IMR-90 (cell line): ENCODE results near the gene PRKCE. TPM values are rescaled to one million over a fixed set of nuclear protein-coding genes. Genes with fewer than 3 reads are reported as not detected.
A peak's percentile ranks its signal among the peaks of the same experiment; 100 is the strongest.

Experiments used
- ATAC-seq: fragments of 200-7000 bp; cut with Tn5 transposase; 2 replicates; pipeline ENCODE4 v1.9.1; 2020; ENCODE audit warnings: low read depth, mild to moderate bottlenecking, moderate library complexity
- BruUV-seq: library from RNA; stranded (reverse); fragments of 400-500 nt; replicated peaks from 2 replicates; lab custom pipeline; 2021; lab: Mats Ljungman, UMichigan
- CTCF ChIA-PET: fragments of 300-600 bp; formaldehyde crosslinking; extraction: SDS; loops from one replicate; lab custom pipeline; 2021; ENCODE audit warnings: antibody characterized with exemption; lab: Yijun Ruan, JAX
- POLR2A ChIA-PET: fragments of 300-600 bp; sonication (Branson Sonifier 250); formaldehyde crosslinking; loops from one replicate; lab custom pipeline; 2022; ENCODE audit warnings: antibody characterized with exemption; ENCODE audit not compliant: unreplicated experiment; lab: Charles Lee
- DNase-seq: peaks from one replicate; pipeline ENCODE4 v3.0.0; 2013
- H2AFZ ChIP-seq: replicated peaks from 2 replicates; pipeline ENCODE3; 2013; ENCODE audit warnings: low read length, mild to moderate bottlenecking; ENCODE audit not compliant: poor library complexity
- H2AK5ac ChIP-seq: 2 replicates; pipeline ENCODE4 v1.6.1; 2013; ENCODE audit warnings: low read depth, low read length, inconsistent platforms
- H2AK9ac ChIP-seq: replicated peaks from 2 replicates; pipeline ENCODE3; 2013; ENCODE audit warnings: mild to moderate bottlenecking, low read depth, low read length, moderate library complexity; ENCODE audit not compliant: poor library complexity
- H2BK120ac ChIP-seq: 2 replicates; pipeline ENCODE4 v1.6.1; 2013; ENCODE audit warnings: low read depth, low read length, inconsistent platforms
- H2BK15ac ChIP-seq: 3 replicates; pipeline ENCODE4 v1.6.1; 2013; ENCODE audit warnings: low read depth, low read length, inconsistent platforms
- H2BK20ac ChIP-seq: 2 replicates; pipeline ENCODE4 v1.6.1; 2013; ENCODE audit warnings: low read depth, mild to moderate bottlenecking, inconsistent platforms, low read length, moderate library complexity
- H2BK5ac ChIP-seq: 2 replicates; pipeline ENCODE4 v1.6.1; 2013; ENCODE audit warnings: mild to moderate bottlenecking, low read depth, low read length, inconsistent platforms; ENCODE audit not compliant: poor library complexity, severe bottlenecking
- H3K14ac ChIP-seq: replicated peaks from 2 replicates; pipeline ENCODE4 v1.6.1; 2013; ENCODE audit warnings: low read depth, low read length, inconsistent platforms
- H3K18ac ChIP-seq: 2 replicates; pipeline ENCODE4 v1.6.1; 2013; ENCODE audit warnings: low read depth, low read length, control low read depth
- H3K23ac ChIP-seq: 2 replicates; pipeline ENCODE4 v1.6.1; 2013; ENCODE audit warnings: low read depth, low read length, inconsistent platforms
- H3K27ac ChIP-seq: 2 replicates; pipeline ENCODE4 v1.5.1; 2013; ENCODE audit warnings: mild to moderate bottlenecking, control low read depth, low read length; ENCODE audit not compliant: insufficient read depth
- H3K27me3 ChIP-seq: 2 replicates; pipeline ENCODE4 v1.6.1; 2013; ENCODE audit warnings: low read length; ENCODE audit not compliant: control insufficient read depth, insufficient read depth
- H3K36me3 ChIP-seq: 2 replicates; pipeline ENCODE4 v1.6.1; 2013; ENCODE audit warnings: low read length, mixed read lengths; ENCODE audit not compliant: control insufficient read depth, insufficient read depth
- H3K4ac ChIP-seq: 2 replicates; pipeline ENCODE4 v1.6.1; 2013; ENCODE audit warnings: low read depth, low read length, inconsistent platforms
- H3K4me1 ChIP-seq: 2 replicates; pipeline ENCODE4 v1.6.1; 2013; ENCODE audit warnings: low read length, mixed read lengths; ENCODE audit not compliant: control insufficient read depth, insufficient read depth
- H3K4me2 ChIP-seq: 2 replicates; pipeline ENCODE4 v1.6.1; 2013; ENCODE audit warnings: low read depth, mild to moderate bottlenecking, control low read depth, low read length, moderate library complexity
- H3K4me3 ChIP-seq: 2 replicates; pipeline ENCODE4 v1.5.1; 2013; ENCODE audit warnings: low read depth, mild to moderate bottlenecking, control low read depth, low read length, moderate library complexity; ENCODE audit not compliant: insufficient read depth
- H3K56ac ChIP-seq: 2 replicates; pipeline ENCODE4 v1.6.1; 2013; ENCODE audit warnings: low read length, inconsistent platforms; ENCODE audit not compliant: insufficient read depth; ENCODE audit errors: extremely low read depth
- H3K79me1 ChIP-seq, 2 experiments: 2 replicates each; pipeline ENCODE4 v1.6.1; 2013; ENCODE audit warnings: low read length in 2 of 2, inconsistent platforms in 1 of 2, low read depth in 1 of 2
- H3K9ac ChIP-seq: 2 replicates; pipeline ENCODE4 v1.6.1; 2013; ENCODE audit warnings: low read depth, low read length, control low read depth
- H3K9me1 ChIP-seq: 2 replicates; pipeline ENCODE4 v1.6.1; 2013; ENCODE audit warnings: low read length, inconsistent platforms; ENCODE audit not compliant: insufficient read depth
- H3K9me3 ChIP-seq: 2 replicates; pipeline ENCODE4 v1.6.1; 2013; ENCODE audit warnings: low read length; ENCODE audit not compliant: control insufficient read depth, insufficient read depth
- H4K20me1 ChIP-seq: 2 replicates; pipeline ENCODE4 v1.6.1; 2013; ENCODE audit warnings: low read length, inconsistent platforms; ENCODE audit not compliant: insufficient read depth
- H4K5ac ChIP-seq: 2 replicates; pipeline ENCODE4 v1.6.1; 2013; ENCODE audit warnings: mild to moderate bottlenecking, low read depth, low read length, control low read depth
- H4K8ac ChIP-seq, 2 experiments: 2 replicates each; pipeline ENCODE4 v1.6.1; 2013; ENCODE audit warnings: low read depth in 2 of 2, low read length in 2 of 2, control low read depth in 1 of 2, inconsistent platforms in 1 of 2
- H4K91ac ChIP-seq: 2 replicates; pipeline ENCODE4 v1.6.1; 2013; ENCODE audit warnings: low read depth, low read length, inconsistent platforms; ENCODE audit not compliant: insufficient read depth
- BHLHE40 ChIP-seq: fragments of 150-350 bp; IDR thresholded peaks from 2 replicates; pipeline ENCODE4 v1.6.1; 2016; ENCODE audit warnings: mild to moderate bottlenecking, low read depth, low read length
- CEBPB ChIP-seq: IDR thresholded peaks from 2 replicates; pipeline ENCODE4 v1.6.1; 2012; ENCODE audit warnings: low read depth, low read length, improper control_type of control experiment
- CTCF ChIP-seq: conservative IDR thresholded peaks from 2 replicates; pipeline ENCODE4 v1.5.1; 2012; ENCODE audit warnings: mild to moderate bottlenecking, low read depth, low read length, improper control_type of control experiment
- ELK1 ChIP-seq: fragments of 150-350 bp; IDR thresholded peaks from 2 replicates; pipeline ENCODE4 v1.6.1; 2016; ENCODE audit warnings: low read depth, mild to moderate bottlenecking, low read length, moderate library complexity, borderline replicate concordance
- FOS ChIP-seq: fragments of 150-350 bp; IDR thresholded peaks from 2 replicates; pipeline ENCODE4 v1.6.1; 2016; ENCODE audit warnings: low read depth, low read length
- MXI1 ChIP-seq: IDR thresholded peaks from 2 replicates; pipeline ENCODE4 v1.6.1; 2012; ENCODE audit warnings: low read depth, mild to moderate bottlenecking, low read length, moderate library complexity, borderline replicate concordance
- NFE2L2 ChIP-seq: fragments of 150-350 bp; IDR thresholded peaks from 2 replicates; pipeline ENCODE4 v1.6.1; 2016; ENCODE audit warnings: low read depth, mild to moderate bottlenecking, low read length
- POLR2A ChIP-seq: IDR thresholded peaks from 2 replicates; pipeline ENCODE4 v1.6.1; 2012; ENCODE audit warnings: mild to moderate bottlenecking, low read depth, low read length
- RCOR1 ChIP-seq: IDR thresholded peaks from 2 replicates; pipeline ENCODE4 v1.6.1; 2012; ENCODE audit warnings: mild to moderate bottlenecking, low read length, improper control_type of control experiment; ENCODE audit not compliant: insufficient replicate concordance
- RFX5 ChIP-seq: IDR thresholded peaks from 2 replicates; pipeline ENCODE4 v1.8.0; 2012; ENCODE audit warnings: low read depth, mild to moderate bottlenecking, low read length, moderate library complexity
- SMC3 ChIP-seq: fragments of 150-350 bp; IDR thresholded peaks from 2 replicates; pipeline ENCODE4 v1.6.1; 2016; ENCODE audit warnings: low read depth, mild to moderate bottlenecking, antibody characterized with exemption, low read length, moderate library complexity
- USF2 ChIP-seq: fragments of 150-350 bp; IDR thresholded peaks from 2 replicates; pipeline ENCODE4 v1.6.1; 2017; ENCODE audit warnings: mild to moderate bottlenecking, antibody characterized with exemption, low read length, low read depth
- WGBS, 2 experiments: methylation state at CpG; one replicate each; pipeline versions ENCODE4 v1.1.5 to v1.1.7; 2013; ENCODE audit warnings: missing lambda C conversion rate in 2 of 2; ENCODE audit not compliant: insufficient read length in 1 of 2; ENCODE audit errors: extremely low coverage in 2 of 2; 5-methylcytosine and 5-hydroxymethylcytosine counted together
- dilution Hi-C: fragments of 300-500 bp; cut with HindIII; formaldehyde crosslinking; loops from one replicate; pipeline ENCODE4 v1.14.3; 2018; ENCODE audit warnings: low sequenced_read_pairs; ENCODE audit not compliant: unreplicated experiment
- in situ Hi-C: fragments of 300-500 bp; cut with MboI; formaldehyde crosslinking; loops from 3 replicates; pipeline ENCODE4 v1.14.3; 2019; ENCODE audit warnings: low sequenced_read_pairs, inconsistent platforms, mixed read lengths
- intact Hi-C: fragments of 100-400 bp; cut with micrococcal nuclease; formaldehyde crosslinking; loops from 2 replicates; pipeline ENCODE4 v1.10.0; 2022
- polyA plus RNA-seq, 3 experiments: library from polyadenylated mRNA; depleted of rRNA; stranded (reverse); fragments of >200 nt; gene quantifications; 2 replicates each; pipeline ENCODE4 v1.2.3, GENCODE V29; 2012; ENCODE audit warnings: low replicate concordance in 1 of 3
- total RNA-seq: library from RNA; depleted of rRNA; stranded (reverse); fragments of >200 nt; gene quantifications from 2 replicates; pipeline ENCODE4 v1.2.3, GENCODE V29; 2012

Gene PRKCE
- total and polyA plus RNA-seq, 2 of the 4 experiments (the other 2 are of a cell fraction): 8.1 to 32.4 TPM

- ChIA-PET POLR2A (no interaction called here), CTCF (no interaction called here)
- Histone ChIP-seq H2BK15ac (no peak overlapping the region), H3K79me1 (peaks cover 12 to 13% of the 10 kb centered on the region in 2 experiments; a peak in 2 of 4 replicates), H3K9me1 (peaks cover 9% of the 10 kb centered on the region), H3K4me1 (no peaks in the 10 kb centered on the region), H4K5ac (no peak overlapping the region), H3K27ac (no peak overlapping the region), H3K27me3 (no peaks in the 10 kb centered on the region), H2BK5ac (no peak overlapping the region), H2AFZ (no peak overlapping the region), H3K4me3 (no peak overlapping the region), H2AK5ac (no peak overlapping the region), H3K36me3 (no peaks in the 10 kb centered on the region; the same call in 1 of the 2 replicates), H3K9ac (no peak overlapping the region), H3K4me2 (no peak overlapping the region), H3K4ac (no peak overlapping the region), H4K8ac (no peak overlapping the region), H2BK20ac (no peak overlapping the region), H3K18ac (no peak overlapping the region), H3K56ac (no peak overlapping the region), H3K23ac (no peak overlapping the region), H3K14ac (no peak overlapping the region), H2AK9ac (no peak overlapping the region), H4K20me1 (peaks cover 21% of the 10 kb centered on the region), H3K9me3 (no peaks in the 10 kb centered on the region), H4K91ac (no peak overlapping the region), H2BK120ac (no peak overlapping the region)
- no peak for TF ChIP-seq FOS
- TF ChIP-seq ELK1: no peak
- no peak for TF ChIP-seq USF2
- no peak for TF ChIP-seq POLR2A
- no peak for TF ChIP-seq SMC3
- no peak for TF ChIP-seq CEBPB
- TF ChIP-seq MXI1: no peak
- TF ChIP-seq RFX5: no peak
- no peak for TF ChIP-seq RCOR1
- TF ChIP-seq BHLHE40: no peak
- no peak for TF ChIP-seq CTCF
- no peak for TF ChIP-seq NFE2L2
- no TSS peak for BruUV-seq
- in situ Hi-C loops: no loop called here
- peak; percentile 61 for DNase-seq
- intact Hi-C loops: no loop called here
- dilution Hi-C loops: no loop called here
- ATAC-seq: no peak
- WGBS, 2 experiments: 97% methylated on average over 5 of the region's 27 CpGs; no CpG with 5 or more reads in 1 of the 2 experiments
Measured at GRCh38 chr2:45736757-45737704, 85.6 kb downstream of the PRKCE start.
